ENCODE results near the gene SLC7A8. TPM values are rescaled to one million over a fixed set of nuclear protein-coding genes. Genes with fewer than 3 reads are reported as not detected.

The SLC7A8 gene
- total and polyA plus RNA-seq, 2 of the 4 experiments (the other 2 are of a cell fraction), result 0.31 TPM; not detected in 1

- Histone ChIP-seq H3K79me1 (ENCODE audit: low read depth in 1 of 2, low read length in 2 of 2) (peaks cover 9 to 10% of the 10 kb centered on the region in 2 experiments; a peak in 2 of 4 replicates), H3K56ac (ENCODE audit: extremely low read depth, insufficient read depth, low read length) (no peak overlapping the region), H2BK15ac (ENCODE audit: low read depth, low read length) (peak overlapping the region; percentile 97), H3K36me3 (ENCODE audit: control insufficient read depth, insufficient read depth, low read length) (no peaks in the 10 kb centered on the region), H4K8ac (ENCODE audit: low read depth in 2 of 2, low read length in 2 of 2) (peak overlapping the region; percentile 81 to 92; a peak in 3 of 4 replicates), H3K9me1 (ENCODE audit: insufficient read depth, low read length) (peaks cover 35% of the 10 kb centered on the region), H3K23ac (ENCODE audit: low read depth, low read length) (no peak overlapping the region), H3K4me3 (ENCODE audit: insufficient read depth, low read depth, low read length) (no peak overlapping the region), H3K27ac (ENCODE audit: insufficient read depth, low read length) (peak overlapping the region; percentile 5; the same call in 1 of the 2 replicates), H2AK5ac (ENCODE audit: low read depth, low read length) (peak overlapping the region; percentile 56), H2BK120ac (ENCODE audit: low read depth, low read length) (peak overlapping the region; percentile 60; the same call in 1 of the 2 replicates), H3K27me3 (ENCODE audit: control insufficient read depth, insufficient read depth, low read length) (no peaks in the 10 kb centered on the region), H4K20me1 (ENCODE audit: insufficient read depth, low read length) (no peaks in the 10 kb centered on the region), H3K4me1 (ENCODE audit: control insufficient read depth, insufficient read depth, low read length) (peaks cover 29% of the 10 kb centered on the region), H2BK5ac (ENCODE audit: low read depth, low read length, poor library complexity, severe bottlenecking) (peak overlapping the region; percentile 23), H3K9me3 (ENCODE audit: control insufficient read depth, insufficient read depth, low read length) (no peaks in the 10 kb centered on the region), H2AK9ac (replicated peaks; ENCODE audit: low read depth, low read length, poor library complexity) (peak overlapping the region; percentile 23), H3K18ac (ENCODE audit: low read depth, low read length) (peak overlapping the region; percentile 43; the same call in 1 of the 2 replicates), H3K9ac (ENCODE audit: low read depth, low read length) (no peak overlapping the region), H3K4ac (ENCODE audit: low read depth, low read length) (peak overlapping the region; percentile 55; the same call in 1 of the 2 replicates), H2BK20ac (ENCODE audit: low read depth, low read length) (peak overlapping the region; percentile 55), H2AFZ (replicated peaks; ENCODE audit: low read length, poor library complexity) (peak overlapping the region; percentile 64), H3K4me2 (ENCODE audit: low read depth, low read length) (no peak overlapping the region), H3K14ac (replicated peaks; ENCODE audit: low read depth, low read length) (peak overlapping the region; percentile 63; the same call in 1 of the 2 replicates), H4K5ac (ENCODE audit: low read depth, low read length) (peak overlapping the region; percentile 47), H4K91ac (ENCODE audit: insufficient read depth, low read depth, low read length) (peak overlapping the region; percentile 39; the same call in 1 of the 2 replicates)
- ChIA-PET CTCF (interaction anchor here (0.6 to 2.2 kb wide), 6 partner anchors 9 to 55 kb away, joined by 3 to 6 read pairs (median 4); partner anchors contain the start of genes ACIN1, C14orf119 and CDH24), POLR2A (ENCODE audit: unreplicated experiment) (no interaction called here)
- DNase-seq (no peak), ATAC-seq (ENCODE audit: low read depth) (no peak)
- in situ Hi-C loops (cut with MboI; ENCODE audit: low sequenced_read_pairs), result loop anchor here (10.0 kb wide), 1 partner anchor 192 kb away; the partner anchor contains the start of genes BCL2L2 and PPP1R3E
- 58 to 100% methylated on average over 1 to 7 of the region's 12 CpGs for WGBS, 2 experiments (ENCODE audit: extremely low coverage in 2 of 2, insufficient read length in 1 of 2)
- TF ChIP-seq MAFK (IDR thresholded peaks at IDR 0.05; ENCODE audit: low read depth, low read length) (no peak), RCOR1 (IDR thresholded peaks at IDR 0.05; ENCODE audit: insufficient replicate concordance, low read length) (no peak), CTCF (conservative IDR thresholded peaks at IDR 0.05; ENCODE audit: low read depth, low read length) (no peak), FOS (IDR thresholded peaks at IDR 0.05; ENCODE audit: low read depth, low read length) (no peak), CHD1 (IDR thresholded peaks at IDR 0.05; ENCODE audit: low read depth, low read length) (no peak), RAD21 (IDR thresholded peaks at IDR 0.05; ENCODE audit: low read length) (no peak), SMC3 (IDR thresholded peaks at IDR 0.05; ENCODE audit: low read depth, low read length) (no peak), MXI1 (IDR thresholded peaks at IDR 0.05; ENCODE audit: borderline replicate concordance, low read depth, low read length) (no peak)
- dilution Hi-C loops (cut with HindIII; ENCODE audit: low sequenced_read_pairs, unreplicated experiment), result no loop called here
- intact Hi-C loops (cut with micrococcal nuclease), result no loop called here
- no TSS peak for BruUV-seq (replicated peaks)
Observed at GRCh38 chr14:23112359-23113178, 70.9 kb downstream of the SLC7A8 start.

All from IMR-90 (cell line).